Keratinocyte (primary cell): ENCODE results near the gene HGFAC. TPM values are rescaled to one million over a fixed set of nuclear protein-coding genes. Genes with fewer than 3 reads are reported as not detected.

Source experiments
- DNase-seq: peaks from one replicate; pipeline ENCODE4 v3.0.0-alpha.2; 2011; ENCODE audit warnings: low read depth, missing footprints, low spot score
- FAIRE-seq: peaks from 2 replicates; lab custom pipeline; 2011; peaks lifted over from hg19 to GRCh38; lab: Jason Lieb, UNC
- H2AFZ ChIP-seq: 2 replicates; pipeline ENCODE4 v1.6.0; 2012; ENCODE audit warnings: low read length, control low read depth, inconsistent platforms; ENCODE audit not compliant: control insufficient read depth
- H3K27ac ChIP-seq: 2 replicates; pipeline ENCODE4 v1.5.1; 2011; ENCODE audit warnings: low read length; ENCODE audit not compliant: control insufficient read depth, insufficient read depth
- H3K27me3 ChIP-seq: 3 replicates; pipeline ENCODE4 v1.6.0; 2011; ENCODE audit warnings: low read length; ENCODE audit not compliant: control insufficient read depth, insufficient read depth; ENCODE audit errors: extremely low read depth
- H3K36me3 ChIP-seq, 2 experiments: 2 replicates in 1 of 2; 3 replicates in 1 of 2; pipeline ENCODE4 v1.5.1; 2011; ENCODE audit warnings: low read length in 2 of 2, mild to moderate bottlenecking in 1 of 2; ENCODE audit not compliant: control insufficient read depth in 2 of 2, insufficient read depth in 2 of 2; ENCODE audit errors: extremely low read depth in 1 of 2
- H3K4me1 ChIP-seq: 3 replicates; pipeline ENCODE4 v1.5.1; 2011; ENCODE audit warnings: low read length; ENCODE audit not compliant: control insufficient read depth, insufficient read depth; ENCODE audit errors: extremely low read depth
- H3K4me2 ChIP-seq: 3 replicates; pipeline ENCODE4 v1.6.0; 2011; ENCODE audit warnings: low read depth, low read length; ENCODE audit not compliant: control insufficient read depth, insufficient read depth; ENCODE audit errors: extremely low read depth
- H3K4me3 ChIP-seq, 3 experiments: fragments of 200-600 bp in 1 of 3; sonication (generic) in 1 of 3; 2 replicates in 2 of 3; 3 replicates in 1 of 3; pipeline ENCODE4 v1.5.1; 2011 to 2016; ENCODE audit warnings: low read length in 3 of 3, mild to moderate bottlenecking in 3 of 3, control low read depth in 2 of 3, inconsistent platforms in 1 of 3, low read depth in 1 of 3, mixed read lengths in 1 of 3, mixed run types in 1 of 3, moderate library complexity in 1 of 3; ENCODE audit not compliant: control insufficient read depth in 2 of 3, insufficient read depth in 2 of 3; ENCODE audit errors: extremely low read depth in 1 of 3
- H3K79me2 ChIP-seq: 2 replicates; pipeline ENCODE4 v1.6.0; 2012; ENCODE audit warnings: low read length; ENCODE audit not compliant: control insufficient read depth, insufficient read depth
- H3K9ac ChIP-seq: 3 replicates; pipeline ENCODE4 v1.6.0; 2011; ENCODE audit warnings: low read length; ENCODE audit not compliant: control insufficient read depth, insufficient read depth; ENCODE audit errors: extremely low read depth
- H3K9me1 ChIP-seq: 3 replicates; pipeline ENCODE4 v1.6.0; 2011; ENCODE audit warnings: low read length; ENCODE audit not compliant: control insufficient read depth, insufficient read depth; ENCODE audit errors: extremely low read depth
- H3K9me3 ChIP-seq: 2 replicates; pipeline ENCODE4 v1.5.1; 2012; ENCODE audit warnings: low read depth, low read length; ENCODE audit not compliant: control insufficient read depth
- H4K20me1 ChIP-seq: 3 replicates; pipeline ENCODE4 v1.6.0; 2011; ENCODE audit warnings: low read length; ENCODE audit not compliant: control insufficient read depth, insufficient read depth; ENCODE audit errors: extremely low read depth
- CTCF ChIP-seq, 3 experiments: IDR thresholded peaks in 1 of 3; conservative IDR thresholded peaks in 1 of 3; optimal IDR thresholded peaks in 1 of 3; 2 replicates in 2 of 3; 3 replicates in 1 of 3; pipeline versions ENCODE3 to v1.5.1; 2011; ENCODE audit warnings: low read length in 3 of 3, mild to moderate bottlenecking in 3 of 3, moderate library complexity in 2 of 3, control low read depth in 1 of 3, inconsistent platforms in 1 of 3; ENCODE audit not compliant: insufficient read depth in 2 of 3; ENCODE audit errors: extremely low read depth in 1 of 3
- EZH2 ChIP-seq: IDR thresholded peaks from one replicate; pipeline ENCODE4 v1.6.1; 2012; ENCODE audit warnings: inconsistent platforms, mild to moderate bottlenecking, low read length, moderate library complexity
- dilution Hi-C: fragments of 300-500 bp; cut with MboI; formaldehyde crosslinking; loops from one replicate; pipeline ENCODE4 v1.7.0; 2020; ENCODE audit warnings: low sequenced_read_pairs; ENCODE audit not compliant: extremely low pct_ligation_motif_present
- polyA plus RNA-seq, 5 experiments: library from polyadenylated mRNA; depleted of rRNA in 3 of 5; stranded (reverse) in 3 of 5; stranded (forward) in 1 of 5; unstranded in 1 of 5; fragments of >200 nt; gene quantifications; 1 replicate in 1 of 5; 2 replicates in 3 of 5; 3 replicates in 1 of 5; pipeline versions ENCODE4 v1.2.1 to v1.2.3, GENCODE V29; 2011 to 2012; ENCODE audit warnings: missing spikeins in 2 of 5, low read depth in 1 of 5, low replicate concordance in 1 of 5

HGFAC gene
- polyA plus RNA-seq, 1 donor (not counting 4 experiments of a cell fraction or from before 2014, with no cell fraction given) = not detected

GRCh38 chr4:3496021-3496420 is 54.3 kb downstream of the HGFAC start:
- Histone ChIP-seq H3K36me3 (no peaks in the 10 kb centered on the region), H3K9me3 (no peaks in the 10 kb centered on the region), H3K79me2 (no peaks in the 10 kb centered on the region), H3K4me3 (no peak overlapping the region), H3K27me3 (peaks cover 34% of the 10 kb centered on the region), H2AFZ (no peak overlapping the region), H3K27ac (no peak overlapping the region), H3K9ac (no peak overlapping the region), H3K4me2 (no peak overlapping the region), H4K20me1 (peaks cover 7% of the 10 kb centered on the region), H3K4me1 (no peaks in the 10 kb centered on the region), H3K9me1 (no peaks in the 10 kb centered on the region)
- dilution Hi-C loops = no loop called here
- no peak for DNase-seq
- TF ChIP-seq EZH2 (no peak), CTCF (optimal IDR thresholded peaks at IDR 0.05 in 1 of 3, IDR thresholded peaks at IDR 0.05 in 1 of 3, conservative IDR thresholded peaks at IDR 0.05 in 1 of 3; ENCODE audit: extremely low read depth in 1 of 3, insufficient read depth in 2 of 3, low read length in 3 of 3) (no peak)
- no peak for FAIRE-seq

- Histone ChIP-seq H3K36me3 (peaks cover 0 to 1% of the 10 kb centered on the region in 2 experiments), H3K27ac (no peak overlapping the region), H3K4me3 (no peak overlapping the region), H3K4me2 (no peak overlapping the region), H4K20me1 (peaks cover 4% of the 10 kb centered on the region), H3K4me1 (no peaks in the 10 kb centered on the region), H3K9ac (no peak overlapping the region), H3K9me1 (no peaks in the 10 kb centered on the region), H2AFZ (no peak overlapping the region), H3K9me3 (no peaks in the 10 kb centered on the region), H3K79me2 (no peaks in the 10 kb centered on the region), H3K27me3 (peaks cover 27% of the 10 kb centered on the region)
- no peak for TF ChIP-seq CTCF (optimal IDR thresholded peaks at IDR 0.05 in 1 of 3, IDR thresholded peaks at IDR 0.05 in 1 of 3, conservative IDR thresholded peaks at IDR 0.05 in 1 of 3; ENCODE audit: extremely low read depth in 1 of 3, insufficient read depth in 2 of 3, low read length in 3 of 3)
- no peak for TF ChIP-seq EZH2
- DNase-seq = no peak
- FAIRE-seq = no peak
- dilution Hi-C loops = no loop called here
These were observed 55.3 kb downstream of the HGFAC start for GRCh38 chr4:3497095-3497494.
